Kidney (tissue), 14 donors: ENCODE measurements around the gene JMJD1C. TPM values are rescaled to one million over a fixed set of nuclear protein-coding genes. Genes with fewer than 3 reads are reported as not detected.

Experiments
- DNase-seq, 5 donors: peaks; one replicate each; pipeline ENCODE4 v3.0.0-alpha.2; 2013 to 2020
- FAIRE-seq: peaks from 2 replicates; lab custom pipeline; 2012; peaks lifted over from hg19 to GRCh38; lab: Jason Lieb, UNC
- H3K27ac ChIP-seq, 2 donors: one replicate each; pipeline ENCODE4 v1.7.0; 2013; ENCODE audit warnings: low read depth in 2 of 2, low read length in 2 of 2, inconsistent platforms in 1 of 2
- H3K27me3 ChIP-seq: one replicate; pipeline ENCODE4 v1.7.1; 2013; ENCODE audit warnings: low read length, inconsistent platforms; ENCODE audit not compliant: control insufficient read depth, insufficient read depth
- H3K36me3 ChIP-seq, 3 donors: one replicate each; pipeline versions ENCODE4 v1.7.0 to v1.7.1; 2013; ENCODE audit warnings: low read length in 3 of 3, control low read depth in 1 of 3, inconsistent platforms in 1 of 3; ENCODE audit not compliant: insufficient read depth in 3 of 3, control insufficient read depth in 2 of 3
- H3K4me1 ChIP-seq, 3 donors: one replicate each; pipeline versions ENCODE4 v1.7.0 to v1.7.1; 2013; ENCODE audit warnings: low read length in 3 of 3, inconsistent platforms in 1 of 3, low read depth in 1 of 3; ENCODE audit not compliant: control insufficient read depth in 2 of 3, insufficient read depth in 2 of 3
- H3K4me3 ChIP-seq, 3 donors: one replicate each; pipeline versions ENCODE4 v1.7.0 to v1.8.1; 2013; ENCODE audit warnings: low read length in 3 of 3, control low read depth in 1 of 3, inconsistent platforms in 1 of 3
- H3K9ac ChIP-seq, 3 donors: one replicate each; pipeline versions ENCODE4 v1.7.0 to v1.7.1; 2013; ENCODE audit warnings: low read length in 3 of 3, control low read depth in 1 of 3, inconsistent platforms in 1 of 3
- H3K9me3 ChIP-seq, 3 donors: one replicate each; pipeline versions ENCODE4 v1.7.0 to v1.7.1; 2013; ENCODE audit warnings: low read length in 3 of 3, control low read depth in 1 of 3, inconsistent platforms in 1 of 3; ENCODE audit not compliant: control insufficient read depth in 2 of 3, insufficient read depth in 1 of 3
- intact Hi-C: fragments of 100-400 bp; cut with DNase I; formaldehyde crosslinking; loops from one replicate; pipeline ENCODE4 v1.11.1; 2022
- polyA plus RNA-seq: library from polyadenylated mRNA; stranded (reverse); fragments of 350-450 nt; fragmentation: Illumina TruSeq; extraction: RNeasy Lipid Tissue Mini Kit (QIAGEN cat#74804); gene quantifications from one replicate; pipeline ENCODE4 v1.2.3, GENCODE V29; 2014; ENCODE audit warnings: low read depth, low replicate concordance; ENCODE audit not compliant: insufficient read depth
- total RNA-seq: library from RNA; stranded (reverse); fragmentation: NEBNext Ultra II Directional; extraction: Animal tissue kit (Norgen Biotek cat#: 25700); gene quantifications from one replicate; pipeline ENCODE4 v1.2.1, GENCODE V29; 2021
- TF ChIP-seq, protein P1 (sequence below): IDR thresholded peaks from 3 replicates; pipeline ENCODE4 v1.5.1; 2012; ENCODE audit warnings: mild to moderate bottlenecking, moderate library complexity, borderline replicate concordance; ENCODE audit not compliant: insufficient read depth; ENCODE audit errors: extremely low read depth
- donor health status: control.
- donor health status: control.
- donor health status: control.
- donor health status: control.
- donor health status: control.
- donor health status: DM: yes; HTN: yes; CAD: no.
- donor health status: Normal renal cell carcinoma (clear cell type).

JMJD1C gene
- total and polyA plus RNA-seq, 2 donors from 2014 or later = 18.9 to 92.9 TPM

DNA sequence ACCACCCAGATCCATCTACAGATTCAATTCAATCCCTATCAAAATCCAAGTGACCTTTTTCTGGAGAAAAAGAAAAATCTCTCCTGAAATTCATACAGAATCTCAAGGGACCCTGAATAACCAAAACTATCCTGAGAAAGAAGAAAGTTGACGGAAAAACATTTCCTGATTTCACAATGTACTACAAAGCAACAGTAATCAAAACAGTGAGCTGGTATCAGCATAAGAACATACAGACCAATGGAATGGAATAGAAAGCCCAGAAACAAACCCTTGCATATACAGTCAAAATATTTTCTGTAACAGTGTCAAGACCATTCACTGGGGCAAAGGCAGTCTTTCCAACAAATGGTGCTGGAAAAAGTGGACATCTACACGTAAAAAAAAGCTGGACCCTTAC is 89.9 kb downstream of the JMJD1C start:
- intact Hi-C loops = no loop called here
- Histone ChIP-seq H3K4me3 (no peak overlapping the region), H3K4me1 (no peaks in the 10 kb centered on the region), H3K9me3 (no peaks in the 10 kb centered on the region), H3K36me3 (no peaks in the 10 kb centered on the region), H3K27ac (no peak overlapping the region), H3K9ac (no peak overlapping the region), H3K27me3 (no peaks in the 10 kb centered on the region)
- DNase-seq (no peak), FAIRE-seq (no peak)
- TF ChIP-seq, protein P1, sequence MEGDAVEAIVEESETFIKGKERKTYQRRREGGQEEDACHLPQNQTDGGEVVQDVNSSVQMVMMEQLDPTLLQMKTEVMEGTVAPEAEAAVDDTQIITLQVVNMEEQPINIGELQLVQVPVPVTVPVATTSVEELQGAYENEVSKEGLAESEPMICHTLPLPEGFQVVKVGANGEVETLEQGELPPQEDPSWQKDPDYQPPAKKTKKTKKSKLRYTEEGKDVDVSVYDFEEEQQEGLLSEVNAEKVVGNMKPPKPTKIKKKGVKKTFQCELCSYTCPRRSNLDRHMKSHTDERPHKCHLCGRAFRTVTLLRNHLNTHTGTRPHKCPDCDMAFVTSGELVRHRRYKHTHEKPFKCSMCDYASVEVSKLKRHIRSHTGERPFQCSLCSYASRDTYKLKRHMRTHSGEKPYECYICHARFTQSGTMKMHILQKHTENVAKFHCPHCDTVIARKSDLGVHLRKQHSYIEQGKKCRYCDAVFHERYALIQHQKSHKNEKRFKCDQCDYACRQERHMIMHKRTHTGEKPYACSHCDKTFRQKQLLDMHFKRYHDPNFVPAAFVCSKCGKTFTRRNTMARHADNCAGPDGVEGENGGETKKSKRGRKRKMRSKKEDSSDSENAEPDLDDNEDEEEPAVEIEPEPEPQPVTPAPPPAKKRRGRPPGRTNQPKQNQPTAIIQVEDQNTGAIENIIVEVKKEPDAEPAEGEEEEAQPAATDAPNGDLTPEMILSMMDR = no peak

DNA sequence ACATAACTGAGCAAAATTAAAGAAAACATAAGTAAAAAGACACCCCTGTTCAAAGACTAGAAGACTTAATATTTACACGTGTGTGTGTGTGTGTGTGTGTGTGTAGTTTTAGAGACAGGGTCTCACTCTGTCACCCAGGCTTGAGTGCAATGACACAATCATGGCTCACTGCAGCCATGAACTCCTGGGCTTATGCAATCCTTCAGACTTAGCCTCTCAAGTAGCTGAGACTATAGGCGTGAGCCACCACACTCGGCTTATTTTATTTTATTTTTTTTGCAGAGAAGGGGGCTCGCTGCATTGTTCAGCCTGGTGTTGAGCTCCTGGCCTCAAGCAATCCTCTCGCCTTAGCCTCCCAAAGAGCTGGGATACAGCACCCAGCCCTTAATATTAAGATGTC is 90.3 kb downstream of the JMJD1C start:
- Histone ChIP-seq H3K9ac (no peak overlapping the region), H3K4me1 (no peaks in the 10 kb centered on the region), H3K36me3 (no peaks in the 10 kb centered on the region), H3K4me3 (no peak overlapping the region), H3K27ac (no peak overlapping the region), H3K27me3 (no peaks in the 10 kb centered on the region), H3K9me3 (no peaks in the 10 kb centered on the region)
- no peak for DNase-seq
- FAIRE-seq = no peak
- TF ChIP-seq, protein P1 = no peak
- intact Hi-C loops = no loop called here

- H3K4me1 ChIP-seq = no peaks in the 10 kb centered on the region
- H3K9me3 ChIP-seq = no peaks in the 10 kb centered on the region
- intact Hi-C loops = no loop called here
- no peak for FAIRE-seq
- no peak overlapping the region for H3K27ac ChIP-seq
- DNase-seq = no peak
- H3K27me3 ChIP-seq = no peaks in the 10 kb centered on the region
- H3K36me3 ChIP-seq = no peaks in the 10 kb centered on the region
- no peak overlapping the region for H3K4me3 ChIP-seq
- H3K9ac ChIP-seq = no peak overlapping the region
- TF ChIP-seq, protein P1 = no peak
Observed at GRCh38 chr10:63374991-63375390, 90.8 kb downstream of the JMJD1C start.

DNA sequence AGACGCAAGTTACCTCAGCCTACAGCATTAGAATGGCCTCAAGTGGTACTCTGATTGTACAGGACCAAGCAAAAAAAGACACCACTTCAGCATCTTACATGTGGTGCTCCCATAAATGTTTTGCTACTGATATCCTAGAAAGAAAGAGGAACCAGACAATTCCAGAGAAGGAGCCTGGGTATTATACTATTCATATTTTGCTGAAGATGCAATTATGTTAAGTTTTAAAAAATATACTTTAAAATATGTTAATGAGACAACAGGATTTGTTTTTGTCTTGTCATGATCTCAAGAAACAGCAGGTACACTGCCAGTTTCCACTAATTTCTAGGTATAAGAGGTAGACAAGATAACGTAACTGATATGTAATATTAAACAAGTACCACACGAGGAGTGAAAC is 92.6 kb downstream of the JMJD1C start:
- Histone ChIP-seq H3K27me3 (no peaks in the 10 kb centered on the region), H3K9me3 (no peaks in the 10 kb centered on the region), H3K4me3 (no peak overlapping the region), H3K36me3 (no peaks in the 10 kb centered on the region), H3K27ac (no peak overlapping the region), H3K4me1 (no peaks in the 10 kb centered on the region), H3K9ac (no peak overlapping the region)
- DNase-seq (no peak), FAIRE-seq (no peak)
- intact Hi-C loops = no loop called here
- TF ChIP-seq, protein P1 = no peak
